HG02678 (cell line): ENCODE results near the gene COLQ.
"Not testable (repeated sequence)": the region's sequence is repeated elsewhere in the genome, so short reads cannot be mapped to it uniquely, and the experiment has no call there.

Experiments
- ATAC-seq: cut with Tn5 transposase; IDR thresholded peaks from one replicate; pipeline ENCODE4 v1.9.1; 2021; ENCODE audit warnings: mild to moderate bottlenecking, moderate library complexity; ENCODE audit not compliant: unreplicated experiment

COLQ gene

DNA sequence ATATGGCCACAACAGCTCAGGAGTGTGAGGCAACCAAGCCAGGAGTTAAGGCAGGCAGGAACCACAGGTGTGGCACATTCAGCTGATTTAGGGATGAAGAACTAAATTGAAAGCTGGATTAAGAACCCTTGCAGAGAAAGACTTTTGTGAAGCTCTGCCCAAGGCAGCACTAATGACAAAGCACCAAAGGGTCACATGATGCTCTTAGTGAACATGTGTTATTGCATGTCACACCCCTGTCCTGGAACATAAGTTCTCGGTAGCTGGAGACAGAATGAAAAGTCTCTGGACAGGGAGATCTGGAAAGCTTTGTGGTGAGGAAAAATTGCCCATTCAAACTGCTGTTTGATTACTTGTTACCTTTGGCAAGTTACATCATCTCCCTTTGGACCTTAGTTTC lies 90.9 kb downstream of the COLQ start:
- no peak for ATAC-seq

DNA sequence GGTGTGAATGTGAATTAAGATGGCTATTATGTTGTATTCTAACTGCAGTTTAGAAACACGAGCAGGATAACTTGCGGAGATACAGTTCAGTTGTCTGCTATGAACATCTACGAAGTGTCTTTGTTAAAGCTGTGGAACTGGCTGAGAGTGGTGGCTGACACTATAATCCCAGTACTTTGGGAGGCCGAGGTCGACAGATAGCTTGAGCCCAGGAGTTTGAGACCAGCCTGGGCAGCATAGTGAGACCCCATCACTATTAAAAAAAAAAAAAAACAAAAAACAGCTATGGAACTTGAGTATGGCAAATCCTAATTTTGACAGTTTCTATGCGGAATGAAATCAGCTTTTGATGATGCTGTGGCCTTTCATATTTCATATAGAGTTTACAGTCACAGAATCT lies 92.4 kb downstream of the COLQ start:
- no peak for ATAC-seq

GRCh38 chr3:15428539-15428938 lies 93.0 kb downstream of the COLQ start:
- no peak for ATAC-seq

DNA sequence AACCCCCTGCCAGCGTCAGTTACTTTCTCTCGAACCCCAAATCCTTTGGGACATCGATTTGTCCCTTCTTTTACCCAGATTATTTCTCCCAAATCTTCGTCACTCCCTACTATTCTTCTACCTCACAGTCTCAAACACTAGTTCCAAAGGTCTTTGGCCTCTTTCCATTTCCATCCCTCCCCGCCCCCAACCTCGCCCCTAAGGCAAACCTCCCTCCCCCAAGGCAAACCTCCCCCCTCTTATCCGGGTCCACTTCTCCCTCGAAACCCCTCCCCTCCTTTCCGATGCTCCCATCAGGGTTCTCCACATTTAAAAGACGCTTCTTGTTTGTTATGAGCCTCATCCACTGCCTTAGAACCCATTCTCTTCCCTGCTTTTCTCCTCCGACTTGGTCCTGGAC lies 93.5 kb downstream of the COLQ start:
- ATAC-seq = no peak

GRCh38 chr3:15427182-15427880 lies 94.2 kb downstream of the COLQ start, which contains the start of the genes EAF1 and METTL6:
TSS of gene EAF1 (plus strand) at chr3:15427598. CDS start at chr3:15427780, 182 bp downstream.
TSS of gene METTL6 (minus strand) at chr3:15427544. CDS start at chr3:15426511, 1,033 bp downstream.
- peak; percentile 94 for ATAC-seq

- no peak for ATAC-seq
These were observed 94.9 kb downstream of the COLQ start for GRCh38 chr3:15426579-15427118.

GRCh38 chr3:15420871-15421270 lies 100.6 kb downstream of the COLQ start:
- ATAC-seq = no peak

DNA sequence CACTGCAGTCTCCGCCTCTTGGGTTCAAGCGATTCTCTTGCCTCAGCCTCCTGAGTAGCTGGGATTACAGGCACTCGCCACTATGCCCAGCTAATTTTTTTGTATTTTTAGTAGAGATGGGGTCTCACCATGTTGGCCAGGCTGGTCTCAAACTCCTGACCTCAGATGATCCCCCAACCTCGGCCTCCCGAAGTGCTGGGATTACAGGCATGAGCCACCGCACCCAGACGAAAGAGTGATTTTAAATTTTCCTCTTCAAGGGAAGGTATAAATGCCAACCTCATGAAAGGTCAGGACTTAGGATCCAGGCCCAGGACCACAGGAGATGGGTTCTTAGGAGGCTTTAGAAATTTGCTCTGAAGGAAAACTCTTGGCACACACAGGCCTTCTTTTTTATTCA lies 110.5 kb downstream of the COLQ start:
- not testable (repeated sequence) for ATAC-seq

- ATAC-seq = no peak
These were observed 111.7 kb downstream of the COLQ start for GRCh38 chr3:15409774-15410173.

- no peak for ATAC-seq
These were observed 112.3 kb downstream of the COLQ start for GRCh38 chr3:15409239-15409638.

DNA sequence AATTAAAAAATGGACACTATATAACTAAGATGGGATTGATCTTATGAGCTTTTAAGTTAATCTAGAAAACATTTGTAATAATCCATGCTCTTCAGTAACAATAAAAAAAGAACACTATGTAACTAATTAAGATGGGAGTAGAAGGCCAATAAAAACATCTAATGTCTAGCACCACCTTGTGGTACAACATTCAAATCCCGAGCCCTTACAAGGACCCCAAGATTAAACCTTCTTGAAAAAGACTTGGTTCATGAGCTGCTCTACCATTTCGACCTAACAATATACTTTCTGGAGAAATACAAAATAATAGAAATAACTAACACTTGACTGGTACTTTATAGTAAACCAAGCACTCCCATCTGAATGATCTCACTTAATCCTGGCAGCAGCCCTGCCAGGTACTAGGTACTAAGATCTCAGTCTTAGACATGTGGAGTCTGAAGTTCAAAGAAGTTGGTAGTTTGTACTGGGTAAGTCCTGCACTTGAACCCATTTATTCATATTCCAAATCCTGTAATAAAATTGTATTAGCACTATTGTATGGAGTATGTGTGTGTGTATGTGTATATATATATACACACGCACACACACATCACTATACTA lies 116.0 kb downstream of the COLQ start:
- peak; percentile 53 for ATAC-seq

- no peak for ATAC-seq
These were observed 116.7 kb downstream of the COLQ start for GRCh38 chr3:15404767-15405166.

- ATAC-seq = no peak
These were observed 117.5 kb downstream of the COLQ start for GRCh38 chr3:15403965-15404364.

- no peak for ATAC-seq
These were observed 118.0 kb downstream of the COLQ start for GRCh38 chr3:15403495-15403894.

- no peak for ATAC-seq
These were observed 119.6 kb downstream of the COLQ start for GRCh38 chr3:15401936-15402335.
